Mucosa of stomach (tissue), 1 donor: ENCODE data around the gene ARHGAP6.
"Not testable (repeated sequence)": the region's sequence is repeated elsewhere in the genome, so short reads cannot be mapped to it uniquely, and the experiment has no call there.

Source experiments
- H3K27me3 ChIP-seq: one replicate; pipeline ENCODE4 v1.7.0; 2013; ENCODE audit warnings: mild to moderate bottlenecking, low read length; ENCODE audit not compliant: control insufficient read depth, insufficient read depth
- H3K36me3 ChIP-seq: one replicate; pipeline ENCODE4 v1.7.0; 2013; ENCODE audit warnings: low read length; ENCODE audit not compliant: control insufficient read depth, insufficient read depth
- H3K4me1 ChIP-seq: one replicate; pipeline ENCODE4 v1.7.0; 2013; ENCODE audit warnings: mild to moderate bottlenecking, low read length; ENCODE audit not compliant: control insufficient read depth, insufficient read depth
- H3K4me3 ChIP-seq: one replicate; pipeline ENCODE4 v1.7.0; 2013; ENCODE audit warnings: low read length
- H3K9ac ChIP-seq: one replicate; pipeline ENCODE4 v1.7.0; 2013; ENCODE audit warnings: mild to moderate bottlenecking, low read length, moderate library complexity
- H3K9me3 ChIP-seq: one replicate; pipeline ENCODE4 v1.7.0; 2013; ENCODE audit warnings: mild to moderate bottlenecking, low read length, moderate library complexity; ENCODE audit not compliant: control insufficient read depth
- donor health status: Pancreatic carcinoma.

Gene ARHGAP6

GRCh38 chrX:11146411-11146810 is 519.3 kb downstream of the ARHGAP6 start:
- Histone ChIP-seq H3K36me3 (no peaks in the 10 kb centered on the region), H3K27me3 (no peaks in the 10 kb centered on the region), H3K9me3 (no peaks in the 10 kb centered on the region), H3K9ac (no peak overlapping the region), H3K4me3 (no peak overlapping the region), H3K4me1 (peaks cover 6% of the 10 kb centered on the region)

GRCh38 chrX:11143931-11144678 is 521.6 kb downstream of the ARHGAP6 start:
- no peaks in the 10 kb centered on the region for H3K27me3 ChIP-seq
- H3K36me3 ChIP-seq: no peaks in the 10 kb centered on the region
- H3K9ac ChIP-seq: no peak overlapping the region
- no peak overlapping the region for H3K4me3 ChIP-seq
- no peaks in the 10 kb centered on the region for H3K9me3 ChIP-seq
- peaks cover 6% of the 10 kb centered on the region for H3K4me1 ChIP-seq

- Histone ChIP-seq H3K36me3 (no peaks in the 10 kb centered on the region), H3K4me1 (no peaks in the 10 kb centered on the region), H3K9ac (no peak overlapping the region), H3K4me3 (no peak overlapping the region), H3K27me3 (no peaks in the 10 kb centered on the region), H3K9me3 (no peaks in the 10 kb centered on the region)
These were observed 527.0 kb downstream of the ARHGAP6 start for GRCh38 chrX:11138498-11139390.

- Histone ChIP-seq H3K9me3 (no peaks in the 10 kb centered on the region), H3K36me3 (no peaks in the 10 kb centered on the region), H3K27me3 (no peaks in the 10 kb centered on the region), H3K4me3 (no peak overlapping the region), H3K9ac (no peak overlapping the region), H3K4me1 (no peaks in the 10 kb centered on the region)
These were observed 528.1 kb downstream of the ARHGAP6 start for GRCh38 chrX:11137543-11138139.

- Histone ChIP-seq H3K4me1 (no peaks in the 10 kb centered on the region), H3K9ac (no peak overlapping the region), H3K9me3 (no peaks in the 10 kb centered on the region), H3K4me3 (no peak overlapping the region), H3K36me3 (no peaks in the 10 kb centered on the region), H3K27me3 (no peaks in the 10 kb centered on the region)
These were observed 530.0 kb downstream of the ARHGAP6 start for GRCh38 chrX:11135564-11136185.

- no peaks in the 10 kb centered on the region for H3K36me3 ChIP-seq
- H3K27me3 ChIP-seq: no peaks in the 10 kb centered on the region
- no peaks in the 10 kb centered on the region for H3K4me1 ChIP-seq
- no peak overlapping the region for H3K4me3 ChIP-seq
- no peak overlapping the region for H3K9ac ChIP-seq
- no peaks in the 10 kb centered on the region for H3K9me3 ChIP-seq
These were observed 534.6 kb downstream of the ARHGAP6 start for GRCh38 chrX:11131146-11131545.

- Histone ChIP-seq H3K4me1 (no peaks in the 10 kb centered on the region), H3K36me3 (no peaks in the 10 kb centered on the region), H3K27me3 (no peaks in the 10 kb centered on the region), H3K9ac (no peak overlapping the region), H3K9me3 (no peaks in the 10 kb centered on the region), H3K4me3 (no peak overlapping the region)
These were observed 535.6 kb downstream of the ARHGAP6 start for GRCh38 chrX:11130136-11130535.

- Histone ChIP-seq H3K4me1 (no peaks in the 10 kb centered on the region), H3K9me3 (no peaks in the 10 kb centered on the region), H3K4me3 (no peak overlapping the region), H3K36me3 (no peaks in the 10 kb centered on the region), H3K9ac (no peak overlapping the region), H3K27me3 (no peaks in the 10 kb centered on the region)
These were observed 536.1 kb downstream of the ARHGAP6 start for GRCh38 chrX:11129534-11130105.

GRCh38 chrX:11125060-11125459 is 540.7 kb downstream of the ARHGAP6 start:
- Histone ChIP-seq H3K4me1 (no peaks in the 10 kb centered on the region), H3K9ac (no peak overlapping the region), H3K27me3 (no peaks in the 10 kb centered on the region), H3K36me3 (no peaks in the 10 kb centered on the region), H3K4me3 (no peak overlapping the region), H3K9me3 (no peaks in the 10 kb centered on the region)

- Histone ChIP-seq H3K9me3 (no peaks in the 10 kb centered on the region), H3K4me1 (no peaks in the 10 kb centered on the region), H3K9ac (no peak overlapping the region), H3K36me3 (no peaks in the 10 kb centered on the region), H3K27me3 (no peaks in the 10 kb centered on the region), H3K4me3 (no peak overlapping the region)
These were observed 541.6 kb downstream of the ARHGAP6 start for GRCh38 chrX:11124112-11124511.

GRCh38 chrX:11123087-11123486 is 542.6 kb downstream of the ARHGAP6 start:
- H3K9ac ChIP-seq, H3K9me3 ChIP-seq, H3K36me3 ChIP-seq: not testable (repeated sequence)

More at GRCh38 chrX:11123087-11123486, 542.6 kb downstream of the ARHGAP6 start:
- not testable (repeated sequence) for H3K4me1 ChIP-seq, H3K4me3 ChIP-seq, H3K27me3 ChIP-seq
